ENCODE data around the gene DNAL4.

Gene DNAL4

DNA sequence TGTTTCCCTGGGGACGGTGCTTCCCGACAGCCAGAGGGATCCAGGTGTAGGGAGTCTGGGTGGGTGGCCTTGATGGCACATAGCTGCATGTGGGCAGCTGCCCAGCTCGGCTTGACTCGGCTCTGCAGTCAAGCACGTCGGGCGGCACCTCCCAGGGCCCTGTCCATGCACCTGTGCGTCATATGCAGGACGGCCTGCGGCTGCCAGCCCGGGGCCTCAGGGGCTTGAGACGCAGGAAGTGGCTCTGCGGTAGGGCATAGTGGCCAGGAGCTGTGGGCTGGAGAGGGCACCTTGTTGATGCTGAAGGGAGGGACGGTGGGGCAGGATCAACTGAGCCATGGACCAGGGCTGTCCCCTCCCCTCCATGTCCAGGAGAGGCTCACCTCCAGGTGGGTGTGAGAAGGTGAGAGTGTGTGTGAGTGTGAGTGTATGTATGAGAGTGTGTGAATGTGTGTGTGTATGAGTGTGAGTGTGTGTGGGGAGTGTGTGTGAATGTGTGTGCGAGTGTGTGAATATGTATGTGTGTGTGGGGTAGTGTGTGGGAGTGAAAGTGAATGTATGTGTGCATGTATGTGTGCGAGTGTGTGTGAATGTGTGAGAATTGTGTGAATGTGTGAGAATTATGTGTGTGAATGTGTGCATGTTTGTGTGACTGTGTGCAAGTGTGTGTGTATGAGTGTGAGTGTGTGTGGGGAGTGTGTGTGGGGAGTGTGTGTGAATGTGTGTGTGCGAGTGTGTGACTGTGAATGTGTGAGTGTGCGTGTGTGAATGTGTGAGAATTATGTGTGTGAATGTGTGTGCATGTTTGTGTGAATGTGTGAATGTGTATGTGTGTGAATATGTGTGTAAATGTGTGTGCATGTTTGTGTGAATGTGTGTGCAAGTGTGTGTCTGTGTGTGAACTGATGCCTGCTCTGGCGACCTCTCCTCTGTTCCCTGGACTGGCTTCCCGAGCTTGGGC lies 32.5 kb downstream of the DNAL4 start:
- TF ChIP-seq, protein P1, sequence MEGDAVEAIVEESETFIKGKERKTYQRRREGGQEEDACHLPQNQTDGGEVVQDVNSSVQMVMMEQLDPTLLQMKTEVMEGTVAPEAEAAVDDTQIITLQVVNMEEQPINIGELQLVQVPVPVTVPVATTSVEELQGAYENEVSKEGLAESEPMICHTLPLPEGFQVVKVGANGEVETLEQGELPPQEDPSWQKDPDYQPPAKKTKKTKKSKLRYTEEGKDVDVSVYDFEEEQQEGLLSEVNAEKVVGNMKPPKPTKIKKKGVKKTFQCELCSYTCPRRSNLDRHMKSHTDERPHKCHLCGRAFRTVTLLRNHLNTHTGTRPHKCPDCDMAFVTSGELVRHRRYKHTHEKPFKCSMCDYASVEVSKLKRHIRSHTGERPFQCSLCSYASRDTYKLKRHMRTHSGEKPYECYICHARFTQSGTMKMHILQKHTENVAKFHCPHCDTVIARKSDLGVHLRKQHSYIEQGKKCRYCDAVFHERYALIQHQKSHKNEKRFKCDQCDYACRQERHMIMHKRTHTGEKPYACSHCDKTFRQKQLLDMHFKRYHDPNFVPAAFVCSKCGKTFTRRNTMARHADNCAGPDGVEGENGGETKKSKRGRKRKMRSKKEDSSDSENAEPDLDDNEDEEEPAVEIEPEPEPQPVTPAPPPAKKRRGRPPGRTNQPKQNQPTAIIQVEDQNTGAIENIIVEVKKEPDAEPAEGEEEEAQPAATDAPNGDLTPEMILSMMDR (IDR thresholded peaks at IDR 0.05; ENCODE audit: borderline replicate concordance, insufficient read depth, low read depth, low read length): no peak
- no peak overlapping the region for H3K4me3 ChIP-seq (ENCODE audit: low read depth, low read length)

- TF ChIP-seq, protein P1 (IDR thresholded peaks at IDR 0.05; ENCODE audit: borderline replicate concordance, insufficient read depth, low read depth, low read length): no peak
- no peak overlapping the region for H3K4me3 ChIP-seq (ENCODE audit: low read depth, low read length)
These were observed 33.3 kb downstream of the DNAL4 start for GRCh38 chr22:38760477-38761201.

DNA sequence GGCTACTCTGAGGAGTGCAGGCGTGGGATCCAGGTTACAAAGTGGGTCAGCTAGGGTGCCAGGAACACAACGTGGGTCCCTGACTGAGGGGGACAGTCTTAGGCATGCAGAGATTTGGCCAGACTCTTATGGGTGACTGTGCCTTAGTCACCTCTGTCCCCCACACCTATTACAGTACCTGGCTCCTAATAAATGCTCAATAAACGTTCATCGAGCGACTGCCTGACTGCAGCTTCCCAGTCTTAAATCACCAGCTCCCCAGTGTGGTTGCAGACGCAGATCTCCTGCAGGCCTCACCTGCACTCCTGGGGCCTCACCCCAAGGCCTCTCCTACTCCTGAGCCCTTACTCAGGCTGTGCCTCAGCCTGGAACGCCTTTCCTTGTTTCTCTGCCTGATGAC lies 34.9 kb downstream of the DNAL4 start:
- no peak overlapping the region for H3K4me3 ChIP-seq (ENCODE audit: low read depth, low read length)

GRCh38 chr22:38758276-38758945 lies 35.5 kb downstream of the DNAL4 start:
- no peak overlapping the region for H3K4me3 ChIP-seq (ENCODE audit: low read depth, low read length)
- TF ChIP-seq, protein P1 (IDR thresholded peaks at IDR 0.05; ENCODE audit: borderline replicate concordance, insufficient read depth, low read depth, low read length): no peak

More for the DNA sequence above, 34.9 kb downstream of the DNAL4 start:
- TF ChIP-seq, protein P1 (IDR thresholded peaks at IDR 0.05; ENCODE audit: borderline replicate concordance, insufficient read depth, low read depth, low read length): no peak

- H3K4me3 ChIP-seq (ENCODE audit: low read depth, low read length): peak overlapping the region; percentile 78
- TF ChIP-seq, protein P1 (IDR thresholded peaks at IDR 0.05; ENCODE audit: borderline replicate concordance, insufficient read depth, low read depth, low read length): no peak
These were observed 36.5 kb downstream of the DNAL4 start for GRCh38 chr22:38757464-38757757.

GRCh38 chr22:38756711-38757463 lies 37.1 kb downstream of the DNAL4 start:
- TF ChIP-seq, protein P1 (IDR thresholded peaks at IDR 0.05; ENCODE audit: borderline replicate concordance, insufficient read depth, low read depth, low read length): no peak

More at GRCh38 chr22:38756711-38757463, 37.1 kb downstream of the DNAL4 start:
- peak overlapping the region; percentile 78 for H3K4me3 ChIP-seq (ENCODE audit: low read depth, low read length)
